Spinal cord (tissue), 10 donors: ENCODE measurements around the gene NEK11. TPM values are rescaled to one million over a fixed set of nuclear protein-coding genes. Genes with fewer than 3 reads are reported as not detected.
A peak's percentile ranks its signal among the peaks of the same experiment; 100 is the strongest.
"Not testable (repeated sequence)": the region's sequence is repeated elsewhere in the genome, so short reads cannot be mapped to it uniquely, and the experiment has no call there.

Experiments used
- DNase-seq, 6 donors: peaks; one replicate each; pipeline versions ENCODE4 v3.0.0 to v3.0.0-alpha.2; 2013 to 2015; ENCODE audit warnings: low spot score in 6 of 6, low read depth in 4 of 6
- H3K27ac ChIP-seq: one replicate; pipeline ENCODE4 v1.5.1; 2013; ENCODE audit warnings: low read depth, low read length, control low read depth
- H3K27me3 ChIP-seq: one replicate; pipeline ENCODE4 v1.6.1; 2013; ENCODE audit warnings: low read length; ENCODE audit not compliant: control insufficient read depth, insufficient read depth
- H3K36me3 ChIP-seq: one replicate; pipeline ENCODE4 v1.6.1; 2013; ENCODE audit warnings: low read length; ENCODE audit not compliant: control insufficient read depth, insufficient read depth
- H3K4me1 ChIP-seq: one replicate; pipeline ENCODE4 v1.6.1; 2013; ENCODE audit warnings: low read length; ENCODE audit not compliant: control insufficient read depth, insufficient read depth
- H3K4me3 ChIP-seq: one replicate; pipeline ENCODE4 v1.5.1; 2013; ENCODE audit warnings: low read depth, low read length, control low read depth
- H3K9me3 ChIP-seq: one replicate; pipeline ENCODE4 v1.6.1; 2013; ENCODE audit warnings: low read length; ENCODE audit not compliant: control insufficient read depth, insufficient read depth
- WGBS: methylation state at CpG from one replicate; pipeline ENCODE4 v1.1.5; 2013; ENCODE audit warnings: missing lambda C conversion rate; ENCODE audit not compliant: insufficient coverage; 5-methylcytosine and 5-hydroxymethylcytosine counted together
- polyA plus RNA-seq, 2 donors: library from polyadenylated mRNA; unstranded; fragments of 120-200 nt; gene quantifications; one replicate each; pipeline ENCODE4 v1.2.1, GENCODE V29; 2013; ENCODE audit not compliant: insufficient read length in 2 of 2
- total RNA-seq, 2 donors: library from RNA; depleted of rRNA in 1 of 2; stranded (reverse); fragments of 120-200 nt in 1 of 2; fragments of >200 nt in 1 of 2; gene quantifications; one replicate each; pipeline versions ENCODE4 v1.2.3 to v1.2.4, GENCODE V29; 2013 to 2014
- donor health status: healthy.

The NEK11 gene
- total and polyA plus RNA-seq, 4 donors: 20.8 to 42.1 (median 23.3) TPM

DNA sequence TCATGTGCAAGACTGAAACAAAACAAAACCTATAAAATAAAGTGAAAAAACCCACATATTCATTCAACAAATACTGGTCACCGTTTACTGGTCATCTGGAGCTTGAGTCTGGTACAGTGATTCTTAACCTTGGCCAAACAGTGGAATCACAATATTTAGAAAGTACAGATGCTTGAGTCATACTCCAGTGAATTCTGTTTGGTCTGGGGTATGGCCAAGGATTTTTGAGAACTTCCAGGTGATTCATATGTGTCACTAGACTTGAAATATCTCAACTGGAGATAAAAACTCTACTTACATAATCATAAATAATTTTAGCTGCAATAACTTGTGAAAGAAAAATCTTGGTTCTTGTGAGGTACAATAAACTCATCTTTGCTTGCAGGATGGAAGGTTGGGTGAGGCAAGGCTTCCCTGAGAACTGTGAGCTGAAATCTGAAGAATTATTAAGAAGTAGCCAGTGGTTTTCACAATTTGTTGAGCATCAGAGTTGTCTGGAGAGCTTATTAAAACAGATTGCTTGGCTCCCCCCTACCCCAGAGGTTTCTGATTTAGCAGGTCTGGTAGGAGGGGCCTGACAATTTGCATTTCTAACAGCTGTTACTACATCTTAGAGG, 9.6 kb downstream of the NEK11 start:
- no peaks in the 10 kb centered on the region for H3K9me3 ChIP-seq
- no peaks in the 10 kb centered on the region for H3K27me3 ChIP-seq
- no peak overlapping the region for H3K27ac ChIP-seq
- WGBS: no CpG with 5 or more reads among the region's 1 CpG
- H3K36me3 ChIP-seq: no peaks in the 10 kb centered on the region
- no peak overlapping the region for H3K4me3 ChIP-seq
- DNase-seq: no peak
- H3K4me1 ChIP-seq: no peaks in the 10 kb centered on the region

GRCh38 chr3:131036986-131037385, 10.3 kb downstream of the NEK11 start:
- Histone ChIP-seq H3K4me3 (no peak overlapping the region), H3K27ac (no peak overlapping the region), H3K36me3 (peaks cover 3% of the 10 kb centered on the region), H3K27me3 (no peaks in the 10 kb centered on the region), H3K4me1 (no peaks in the 10 kb centered on the region), H3K9me3 (no peaks in the 10 kb centered on the region)
- 90% methylated on average over 3 of the region's 5 CpGs for WGBS
- DNase-seq: no peak

DNA sequence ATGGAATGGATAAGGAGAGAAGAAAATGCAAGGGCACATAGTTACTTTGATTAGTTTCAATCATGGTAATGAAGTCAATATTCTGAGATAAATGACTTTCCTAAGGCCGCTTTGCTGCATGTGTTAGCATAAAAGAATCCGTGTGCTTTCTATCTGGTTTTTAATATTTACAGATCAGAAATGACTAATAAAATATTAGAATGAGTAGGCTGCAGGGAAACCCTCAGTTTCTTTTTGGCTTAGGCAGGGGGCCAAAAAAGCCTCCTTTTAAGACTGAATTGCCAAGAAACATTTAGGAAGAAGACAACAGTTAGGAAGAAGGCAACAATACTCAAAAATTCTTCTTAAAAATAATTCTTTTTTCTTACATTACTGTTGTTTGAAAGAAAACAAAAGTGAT, 11.6 kb downstream of the NEK11 start:
- peaks cover 4% of the 10 kb centered on the region for H3K36me3 ChIP-seq
- H3K4me1 ChIP-seq: no peaks in the 10 kb centered on the region
- no peaks in the 10 kb centered on the region for H3K27me3 ChIP-seq
- H3K4me3 ChIP-seq: no peak overlapping the region
- H3K9me3 ChIP-seq: no peaks in the 10 kb centered on the region
- no CpG with 5 or more reads among the region's 2 CpGs for WGBS
- H3K27ac ChIP-seq: no peak overlapping the region
- no peak for DNase-seq

DNA sequence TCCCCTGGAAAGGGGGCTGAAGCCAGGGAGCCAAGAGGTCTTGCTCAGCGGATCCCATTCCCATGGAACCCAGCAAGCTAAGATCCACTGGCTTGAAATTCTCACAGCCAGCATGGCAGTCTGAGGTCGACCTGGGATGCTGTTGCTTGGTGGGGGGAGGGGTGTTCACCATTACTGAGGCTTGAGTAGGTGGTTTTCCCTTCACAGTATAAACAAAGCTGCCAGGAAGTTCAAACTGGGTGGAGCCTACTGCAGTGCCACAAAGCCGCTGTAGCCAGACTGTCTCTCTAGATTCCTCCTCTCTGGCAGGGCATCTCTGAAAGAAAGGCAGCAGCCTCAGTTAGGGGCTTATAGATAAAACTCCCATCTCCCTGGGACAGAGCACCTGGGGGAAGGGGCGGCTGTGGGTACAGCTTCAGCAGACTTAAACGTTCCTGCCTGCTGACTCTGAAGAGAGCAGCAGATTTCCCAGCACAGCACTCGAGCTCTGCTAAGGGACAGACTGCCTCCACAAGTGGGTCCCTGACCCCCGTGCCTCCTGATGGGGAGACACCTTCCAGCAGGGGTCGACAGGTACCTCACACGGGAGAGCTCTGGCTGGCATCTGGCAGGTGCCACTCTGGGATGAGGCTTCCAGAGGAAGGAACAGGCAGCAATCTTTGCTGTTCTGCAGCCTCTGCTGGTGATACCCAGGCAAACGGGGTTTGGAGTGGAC, 15.8 kb downstream of the NEK11 start:
- not testable (repeated sequence) for H3K4me1 ChIP-seq, H3K9me3 ChIP-seq, H3K4me3 ChIP-seq, H3K27ac ChIP-seq, H3K27me3 ChIP-seq, H3K36me3 ChIP-seq, DNase-seq
- 87% methylated on average over 8 of the region's 10 CpGs for WGBS

- Histone ChIP-seq H3K4me1 (no peaks in the 10 kb centered on the region), H3K27ac (no peak overlapping the region), H3K27me3 (no peaks in the 10 kb centered on the region), H3K9me3 (no peaks in the 10 kb centered on the region), H3K4me3 (no peak overlapping the region), H3K36me3 (peaks cover 2% of the 10 kb centered on the region)
- no peak for DNase-seq
- 86% methylated on average over 2 of the region's 2 CpGs for WGBS
These were observed 20.9 kb downstream of the NEK11 start for GRCh38 chr3:131047582-131047981.

GRCh38 chr3:131048030-131048429, 21.4 kb downstream of the NEK11 start:
- Histone ChIP-seq H3K9me3 (no peaks in the 10 kb centered on the region), H3K36me3 (peaks cover 2% of the 10 kb centered on the region)

GRCh38 chr3:131050001-131050400, 23.3 kb downstream of the NEK11 start:
- Histone ChIP-seq H3K27me3 (no peaks in the 10 kb centered on the region), H3K36me3 (peaks cover 2% of the 10 kb centered on the region), H3K4me1 (no peaks in the 10 kb centered on the region), H3K27ac (no peak overlapping the region), H3K4me3 (no peak overlapping the region), H3K9me3 (no peaks in the 10 kb centered on the region)
- peak in 1 of 6 donors; percentile 51 for DNase-seq
- 77% methylated on average over 1 of the region's 3 CpGs for WGBS

More at GRCh38 chr3:131048030-131048429, 21.4 kb downstream of the NEK11 start:
- Histone ChIP-seq H3K4me3 (no peak overlapping the region), H3K27me3 (no peaks in the 10 kb centered on the region), H3K27ac (no peak overlapping the region), H3K4me1 (no peaks in the 10 kb centered on the region)
- DNase-seq: no peak
- WGBS: 95% methylated on average over 7 of the region's 7 CpGs

DNA sequence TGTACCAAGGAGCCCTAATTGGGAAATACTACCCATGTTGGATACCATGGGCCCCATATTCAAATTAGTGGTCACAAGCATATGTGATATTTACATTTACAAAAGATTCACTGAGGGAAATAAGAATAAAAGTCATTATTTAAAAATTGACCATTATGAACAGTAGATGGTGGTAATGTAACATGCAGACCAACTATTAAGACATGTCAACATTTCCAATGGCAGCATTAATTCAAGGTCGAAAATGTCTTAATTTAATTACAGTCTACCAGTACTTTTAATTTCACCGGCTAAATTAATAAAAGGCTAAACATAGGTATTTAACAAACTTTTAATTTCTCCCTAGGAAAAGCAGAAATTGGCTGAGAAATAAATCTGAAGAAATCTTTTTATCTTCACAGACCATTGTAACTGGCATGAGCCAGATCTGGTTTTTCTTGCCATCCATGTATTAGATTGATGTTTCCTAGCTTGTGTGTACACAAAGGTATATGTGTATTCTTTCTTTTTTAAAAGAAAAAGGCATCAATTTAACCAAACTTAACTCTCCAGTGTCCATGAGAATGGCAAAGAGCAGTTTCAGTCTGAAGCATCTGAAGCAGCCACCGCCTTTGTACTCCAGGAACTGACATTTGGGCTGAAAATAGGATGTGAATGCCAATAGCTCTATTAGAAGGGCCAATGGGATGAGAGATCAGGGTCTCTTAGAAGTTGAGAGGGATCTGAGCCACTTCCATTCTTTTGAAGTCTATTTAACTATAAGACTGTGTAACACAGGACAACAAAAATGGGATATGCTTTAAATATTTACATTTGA, 26.6 kb downstream of the NEK11 start:
- WGBS: no CpG with 5 or more reads among the region's 3 CpGs
- Histone ChIP-seq H3K9me3 (no peaks in the 10 kb centered on the region), H3K27ac (no peak overlapping the region), H3K27me3 (no peaks in the 10 kb centered on the region), H3K4me1 (no peaks in the 10 kb centered on the region), H3K4me3 (no peak overlapping the region), H3K36me3 (no peaks in the 10 kb centered on the region)
- DNase-seq: peak in 2 of 6 donors; percentile 27 to 62

GRCh38 chr3:131067983-131068382, 41.3 kb downstream of the NEK11 start:
- Histone ChIP-seq H3K27ac (no peak overlapping the region), H3K4me3 (no peak overlapping the region), H3K36me3 (no peaks in the 10 kb centered on the region), H3K27me3 (no peaks in the 10 kb centered on the region), H3K9me3 (no peaks in the 10 kb centered on the region), H3K4me1 (no peaks in the 10 kb centered on the region)
- DNase-seq: peak in 1 of 6 donors; percentile 19
